NCI-H524 treated with DMSO at 0.1 percent for 48 hours (cell line): ENCODE data around the gene CA9.

Experiments
- DNase-seq: peaks from one replicate; lab custom pipeline; 2025; lab: John Stamatoyannopoulos, UW

CA9 gene

GRCh38 chr9:35651956-35652828 lies 21.5 kb upstream of the CA9 start:
- DNase-seq: no peak

- DNase-seq: no peak
These were observed 20.9 kb upstream of the CA9 start for GRCh38 chr9:35652829-35653209.

GRCh38 chr9:35653611-35654010 lies 20.1 kb upstream of the CA9 start:
- no peak for DNase-seq

DNA sequence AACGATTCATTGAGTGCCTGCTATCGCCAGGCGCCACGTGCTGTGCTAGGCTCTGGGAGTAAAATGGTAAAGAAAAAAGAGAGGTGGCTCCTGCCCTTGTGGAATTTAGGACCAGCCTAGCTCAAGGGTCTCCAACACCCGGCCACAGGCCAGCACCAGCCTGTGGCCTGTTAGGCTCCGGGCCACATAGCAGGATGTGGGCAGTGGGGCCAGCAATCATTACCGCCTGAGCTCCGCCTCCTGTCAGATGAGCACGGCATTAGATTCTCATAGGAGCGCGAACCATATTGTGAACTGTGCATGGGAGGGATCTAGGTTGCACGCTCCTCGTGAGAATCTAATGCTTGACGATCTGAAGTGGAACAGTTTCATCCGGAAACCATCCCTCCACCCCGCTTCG lies 17.4 kb upstream of the CA9 start:
- no peak for DNase-seq

- DNase-seq: peak; percentile 11
These were observed 16.7 kb upstream of the CA9 start for GRCh38 chr9:35656831-35657545.

- peak; percentile 89 for DNase-seq
These were observed 16.1 kb upstream of the CA9 start, which contains the start of gene RMRP for GRCh38 chr9:35657546-35658136. Gene RMRP (minus strand): TSS chr9:35658019.

- peak; percentile 51 for DNase-seq
These were observed 15.4 kb upstream of the CA9 start, which contains the start of gene CCDC107 for GRCh38 chr9:35658137-35658967. Gene CCDC107 (plus strand): TSS chr9:35658292. CDS start chr9:35658380, 88 bp downstream.

- DNase-seq: no peak
These were observed 14.8 kb upstream of the CA9 start for GRCh38 chr9:35658968-35659220.

- DNase-seq: no peak
These were observed 14.4 kb upstream of the CA9 start for GRCh38 chr9:35659340-35659739.

- no peak for DNase-seq
These were observed 12.7 kb upstream of the CA9 start for GRCh38 chr9:35660966-35661415.

DNA sequence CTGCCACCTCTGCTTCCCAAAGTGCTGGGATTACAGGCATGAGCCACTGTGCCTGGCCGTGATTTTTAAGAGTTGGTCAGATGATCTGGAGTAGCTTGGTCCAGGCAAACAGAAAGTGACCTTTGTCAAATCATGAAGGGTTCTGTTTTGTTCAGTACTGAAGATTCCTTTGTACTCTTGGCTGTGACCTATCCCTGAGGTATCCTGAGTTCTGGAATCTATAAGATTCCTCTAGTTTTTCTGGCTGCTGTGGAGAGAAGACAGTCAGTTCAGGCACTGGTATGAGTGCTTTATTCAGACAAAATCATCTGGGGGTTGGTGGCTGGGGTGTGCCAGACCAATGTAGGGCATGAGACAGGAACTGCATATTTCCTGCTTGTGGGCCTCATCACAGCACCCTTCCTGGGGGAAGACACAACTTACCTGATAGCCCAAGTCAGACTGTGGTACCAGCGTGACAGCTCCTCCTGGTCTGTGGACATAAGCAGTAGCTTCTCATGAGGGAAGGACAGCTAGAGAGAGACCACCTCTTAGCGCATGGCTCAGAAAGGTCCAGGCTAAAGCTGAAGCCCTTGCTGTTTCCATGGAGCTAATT lies 11.9 kb upstream of the CA9 start:
- no peak for DNase-seq

DNA sequence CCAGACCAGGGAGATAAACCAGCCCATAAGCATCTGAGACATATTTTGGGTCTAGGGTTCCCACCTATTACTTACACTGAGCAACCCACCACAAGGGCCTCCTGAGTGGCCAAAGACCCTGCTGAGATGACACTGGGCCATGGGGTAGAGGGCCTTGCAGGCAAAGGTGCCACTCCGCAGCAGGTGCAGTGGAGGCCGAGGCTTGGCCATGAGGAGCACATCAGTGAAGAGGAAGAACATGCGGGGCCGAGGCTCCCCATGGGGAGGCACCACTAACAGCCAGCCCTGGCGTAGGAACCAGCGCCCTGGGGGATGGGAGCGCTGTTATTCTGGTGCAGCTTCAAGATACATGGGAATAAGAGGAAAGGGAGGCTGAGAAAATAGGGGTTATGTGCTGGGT lies 11.3 kb upstream of the CA9 start:
- no peak for DNase-seq

DNA sequence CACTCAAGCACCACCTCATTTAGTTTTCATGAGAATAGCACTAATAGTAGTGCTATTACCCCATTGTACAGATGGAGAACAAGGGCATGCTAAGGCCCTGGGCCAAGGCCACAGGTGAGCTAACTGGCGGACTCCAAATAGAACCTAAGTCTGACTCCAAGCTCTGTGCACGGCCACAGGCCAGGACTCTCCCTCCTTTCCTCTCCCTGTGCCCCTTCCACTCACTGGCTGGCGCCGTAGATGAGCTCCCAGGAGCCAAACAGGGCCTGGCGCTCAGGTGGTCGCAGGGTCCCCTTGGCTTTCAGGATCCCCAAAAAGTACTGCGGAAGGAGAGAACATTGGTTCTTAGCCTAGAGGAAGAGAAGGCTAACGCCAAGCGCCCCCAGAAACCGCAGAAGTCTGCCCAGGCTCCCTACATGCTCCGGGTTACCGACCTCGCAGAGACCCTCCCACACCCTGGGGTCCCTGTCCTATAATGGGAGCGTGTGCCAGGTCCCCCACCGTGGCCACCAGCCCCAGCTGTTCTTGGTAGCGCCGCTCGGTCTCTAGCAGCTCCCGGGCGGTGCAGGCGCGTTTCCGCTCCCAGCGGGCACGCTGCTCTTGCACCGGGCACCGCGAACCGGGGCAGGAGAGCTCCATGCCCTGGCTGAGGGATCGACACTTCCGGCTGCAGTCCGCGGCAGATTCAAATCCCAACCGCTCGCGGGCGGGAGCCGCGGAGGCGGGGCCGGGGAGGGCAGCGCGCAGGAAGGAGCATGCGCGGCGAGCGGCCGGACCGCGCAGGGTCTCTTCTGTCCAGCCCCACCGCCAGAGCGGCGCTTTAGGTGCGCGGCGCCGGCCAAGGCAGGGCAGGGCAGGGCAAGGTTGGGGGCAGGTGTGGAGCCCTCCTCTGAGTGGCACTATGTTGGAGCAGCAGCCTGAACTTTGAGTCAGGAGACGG lies 8.9 kb upstream of the CA9 start, which contains the start of gene ARHGEF39:
ARHGEF39 (minus strand) TSS at position 665 of the 940 bp plus-strand sequence; CDS start at position 639, 26 bp downstream.
- peak; percentile 5 for DNase-seq

DNA sequence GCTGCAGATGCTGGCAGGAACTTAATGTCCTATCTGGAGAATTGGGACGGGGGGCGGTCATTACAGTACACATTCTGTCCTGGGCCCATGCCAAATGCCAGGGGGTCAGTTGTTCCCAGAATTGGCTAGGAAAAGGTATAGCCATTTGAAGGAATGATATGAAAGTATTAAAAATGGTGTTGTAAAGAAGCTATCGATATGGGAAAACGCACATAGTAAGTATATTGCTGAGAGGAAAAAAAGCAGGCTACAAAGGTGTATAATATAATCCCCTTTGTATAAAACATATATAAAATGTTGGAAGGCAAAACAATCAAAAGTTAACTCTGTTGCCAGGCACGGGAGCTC lies 8.3 kb upstream of the CA9 start:
- no peak for DNase-seq

DNA sequence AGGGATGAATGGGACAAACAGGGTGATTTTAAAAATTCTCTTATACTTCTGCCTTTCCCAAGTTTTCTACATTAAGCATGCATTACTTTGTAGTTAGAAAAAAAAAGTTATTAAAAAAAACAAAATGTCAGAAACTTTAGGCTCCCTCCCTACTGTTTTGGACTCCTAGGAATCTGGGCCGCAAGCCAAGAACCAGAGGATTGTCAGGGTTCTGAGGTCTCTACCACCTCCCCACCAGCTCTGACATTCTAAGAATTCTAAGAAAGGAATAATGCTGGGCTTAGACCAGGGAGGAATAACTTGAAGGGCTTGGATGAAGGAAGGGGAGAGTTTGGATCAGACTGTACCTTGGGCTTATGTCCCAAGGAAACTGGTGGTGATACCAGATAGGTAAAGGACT lies 7.7 kb upstream of the CA9 start:
- no peak for DNase-seq

DNA sequence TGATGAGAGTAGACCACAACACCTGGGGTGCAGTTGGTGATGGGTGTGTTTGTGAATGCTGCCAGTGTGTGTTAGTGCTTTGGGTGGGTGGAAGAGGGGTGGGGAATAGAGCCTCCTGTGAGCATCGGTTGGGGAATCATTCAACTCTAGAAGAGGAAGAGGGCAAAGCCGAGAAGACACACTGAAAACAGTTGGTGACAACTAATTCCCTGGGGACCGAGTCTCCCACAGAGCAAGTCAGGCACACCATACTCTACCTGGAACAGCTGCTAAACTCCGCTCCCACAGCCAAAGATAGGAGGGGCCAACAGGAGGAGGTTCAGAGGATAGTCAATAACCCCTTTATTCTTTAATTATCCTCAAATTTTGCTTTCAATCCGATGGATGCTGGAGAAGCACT lies 7.2 kb upstream of the CA9 start:
- DNase-seq: no peak

DNA sequence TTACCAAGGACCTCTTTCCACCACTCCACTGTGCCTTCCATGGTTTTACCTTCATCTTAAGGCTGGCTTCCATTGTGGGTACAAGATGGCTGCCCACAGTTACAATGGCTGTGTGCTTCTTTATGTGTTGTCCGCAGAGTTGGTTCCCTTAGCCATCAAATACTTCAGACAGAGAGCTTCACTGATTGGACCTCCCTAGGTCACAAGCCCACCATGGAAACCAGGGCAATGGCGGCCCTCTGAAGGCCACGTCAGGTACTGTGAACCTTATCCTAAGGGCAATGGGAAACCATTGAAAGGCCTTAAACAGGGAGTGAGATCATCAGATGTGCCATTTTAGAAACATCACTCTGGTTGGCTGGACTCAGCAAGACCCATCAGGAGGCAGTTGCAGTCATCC lies 5.8 kb upstream of the CA9 start:
- no peak for DNase-seq

DNA sequence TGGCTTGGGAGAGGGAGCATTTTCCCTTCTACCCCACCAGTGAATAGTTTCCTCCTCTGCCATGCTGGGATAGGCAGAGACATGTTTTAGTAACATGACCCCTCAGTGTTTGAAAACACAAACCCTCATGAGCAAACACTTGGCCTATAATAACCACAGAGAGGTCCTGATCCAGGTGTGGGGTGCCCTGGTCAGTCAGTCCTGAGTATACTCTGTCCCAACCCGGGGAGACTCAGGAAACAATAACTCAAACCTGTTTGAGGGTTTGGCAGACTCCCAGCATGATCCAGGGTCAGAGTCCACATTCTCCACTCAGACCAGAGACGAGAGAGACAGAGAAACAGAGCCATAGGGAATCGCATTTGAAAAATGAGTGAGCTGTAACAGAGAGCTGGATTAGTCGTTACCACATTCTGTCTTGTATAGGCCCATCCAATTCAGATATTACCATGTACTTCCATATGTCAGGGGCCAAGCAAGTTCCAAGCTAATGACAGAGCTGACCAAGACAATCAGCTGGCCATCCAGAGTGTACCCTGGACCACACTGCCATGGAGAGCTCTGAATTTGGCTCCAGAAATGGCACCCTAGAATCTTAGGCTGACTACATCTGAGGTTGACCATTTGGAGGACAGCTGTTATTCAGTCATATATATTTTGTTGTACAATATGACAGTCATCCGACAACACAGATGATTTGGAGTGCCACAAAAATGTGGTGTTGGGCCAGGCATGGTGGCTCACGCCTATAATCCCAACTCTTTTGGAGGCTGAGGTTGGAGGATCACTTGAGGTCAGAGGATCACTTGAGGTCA lies 4.2 kb upstream of the CA9 start:
- DNase-seq: no peak

DNA sequence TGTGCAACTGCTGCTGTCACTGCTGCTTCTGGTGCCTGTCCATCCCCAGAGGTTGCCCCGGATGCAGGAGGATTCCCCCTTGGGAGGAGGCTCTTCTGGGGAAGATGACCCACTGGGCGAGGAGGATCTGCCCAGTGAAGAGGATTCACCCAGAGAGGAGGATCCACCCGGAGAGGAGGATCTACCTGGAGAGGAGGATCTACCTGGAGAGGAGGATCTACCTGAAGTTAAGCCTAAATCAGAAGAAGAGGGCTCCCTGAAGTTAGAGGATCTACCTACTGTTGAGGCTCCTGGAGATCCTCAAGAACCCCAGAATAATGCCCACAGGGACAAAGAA lies 265 bp downstream of the CA9 start:
- DNase-seq: no peak

DNA sequence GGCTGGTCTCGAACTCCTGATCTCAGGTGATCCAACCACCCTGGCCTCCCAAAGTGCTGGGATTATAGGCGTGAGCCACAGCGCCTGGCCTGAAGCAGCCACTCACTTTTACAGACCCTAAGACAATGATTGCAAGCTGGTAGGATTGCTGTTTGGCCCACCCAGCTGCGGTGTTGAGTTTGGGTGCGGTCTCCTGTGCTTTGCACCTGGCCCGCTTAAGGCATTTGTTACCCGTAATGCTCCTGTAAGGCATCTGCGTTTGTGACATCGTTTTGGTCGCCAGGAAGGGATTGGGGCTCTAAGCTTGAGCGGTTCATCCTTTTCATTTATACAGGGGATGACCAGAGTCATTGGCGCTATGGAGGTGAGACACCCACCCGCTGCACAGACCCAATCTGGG lies 1.5 kb downstream of the CA9 start:
- DNase-seq: no peak
